MM.1S (cell line): Measurements from ENCODE around the gene PRG3.

Experiments
- DNase-seq: peaks from one replicate; pipeline ENCODE4 v3.0.0-alpha.2; 2015
- H2AFZ ChIP-seq: fragments of 300-600 bp; sonication (generic); 2 replicates; pipeline ENCODE4 v1.6.0; 2016; ENCODE audit warnings: antibody characterized with exemption, low read length
- H3F3A ChIP-seq: fragments of 300-600 bp; sonication (generic); 2 replicates; pipeline ENCODE4 v1.6.1; 2016; ENCODE audit warnings: mild to moderate bottlenecking, antibody characterized with exemption, low read length, moderate library complexity, mixed read lengths; ENCODE audit not compliant: insufficient read depth
- H3K27ac ChIP-seq: fragments of 300-600 bp; sonication (generic); 2 replicates; pipeline ENCODE4 v1.5.1; 2016; ENCODE audit warnings: mild to moderate bottlenecking, low read length
- H3K27me3 ChIP-seq: fragments of 300-600 bp; sonication (generic); replicated peaks from 2 replicates; pipeline ENCODE4 v1.6.0; 2016; ENCODE audit warnings: low read length; ENCODE audit not compliant: insufficient read depth
- H3K36me3 ChIP-seq: fragments of 300-600 bp; sonication (generic); replicated peaks from 2 replicates; pipeline ENCODE4 v1.6.1; 2016; ENCODE audit warnings: mild to moderate bottlenecking, low read length, mixed read lengths; ENCODE audit not compliant: insufficient read depth
- H3K4me1 ChIP-seq: fragments of 300-600 bp; sonication (generic); 2 replicates; pipeline ENCODE4 v1.6.1; 2016; ENCODE audit warnings: low read length, mixed read lengths
- H3K4me2 ChIP-seq: fragments of 300-600 bp; sonication (generic); 2 replicates; pipeline ENCODE4 v1.6.0; 2016; ENCODE audit warnings: low read depth, low read length
- H3K4me3 ChIP-seq: fragments of 300-600 bp; sonication (generic); 2 replicates; pipeline ENCODE4 v1.5.1; 2016; ENCODE audit warnings: low read length, mixed read lengths
- H3K79me2 ChIP-seq: fragments of 300-600 bp; sonication (generic); 2 replicates; pipeline ENCODE4 v1.6.1; 2016; ENCODE audit warnings: mixed run types, low read length, mixed read lengths
- H3K9ac ChIP-seq: fragments of 300-600 bp; sonication (generic); 2 replicates; pipeline ENCODE4 v1.6.1; 2016; ENCODE audit warnings: low read length, mixed read lengths
- H3K9me2 ChIP-seq: fragments of 300-600 bp; sonication (generic); replicated peaks from 2 replicates; pipeline ENCODE4 v1.6.1; 2016; ENCODE audit warnings: mild to moderate bottlenecking, low read length, mixed read lengths; ENCODE audit not compliant: insufficient read depth
- H3K9me3 ChIP-seq: fragments of 300-600 bp; sonication (generic); replicated peaks from 2 replicates; pipeline ENCODE4 v1.6.1; 2016; ENCODE audit warnings: mild to moderate bottlenecking, low read length, mixed read lengths; ENCODE audit not compliant: insufficient read depth
- H4K20me1 ChIP-seq: fragments of 300-600 bp; sonication (generic); 2 replicates; pipeline ENCODE4 v1.6.1; 2016; ENCODE audit warnings: mild to moderate bottlenecking, low read length, moderate library complexity, mixed read lengths; ENCODE audit not compliant: insufficient read depth
- EZH2 ChIP-seq: fragments of 300-600 bp; sonication (generic); optimal IDR thresholded peaks from 2 replicates; pipeline ENCODE3; 2017; ENCODE audit warnings: low read depth, mild to moderate bottlenecking, antibody characterized with exemption, low read length, mixed read lengths
- EZH2phosphoT487 ChIP-seq: fragments of 300-600 bp; sonication (generic); IDR thresholded peaks from 2 replicates; pipeline ENCODE4 v1.6.1; 2018; ENCODE audit warnings: antibody characterized with exemption, low read length
- TF ChIP-seq, protein P1 (sequence below): fragments of 300-600 bp; sonication (generic); IDR thresholded peaks from 2 replicates; pipeline ENCODE4 v1.5.1; 2016; ENCODE audit warnings: antibody characterized with exemption, low read length, mixed read lengths

Gene PRG3

DNA sequence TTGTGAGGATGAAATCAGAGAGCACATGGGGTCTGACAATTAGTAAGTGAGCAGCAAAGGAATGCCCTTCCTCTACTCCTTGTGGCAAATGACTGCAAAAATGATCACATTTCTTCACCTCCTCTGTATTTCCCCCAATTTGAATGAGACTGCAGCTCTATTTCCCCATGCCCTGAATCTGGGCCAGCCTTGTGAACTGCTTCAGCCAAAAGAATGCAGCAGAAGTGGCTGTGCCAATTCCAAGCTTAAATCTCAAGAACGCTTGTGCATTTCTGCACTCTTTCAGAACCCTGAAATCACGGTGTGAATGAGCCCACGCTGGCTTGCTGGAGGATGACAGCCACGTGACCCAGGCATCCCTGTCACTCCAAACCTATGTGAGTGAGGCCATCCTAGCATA lies 36.1 kb upstream of the PRG3 start:
- no peak overlapping the region for H3K4me3 ChIP-seq
- no peaks in the 10 kb centered on the region for H3K4me1 ChIP-seq
- no peaks in the 10 kb centered on the region for H4K20me1 ChIP-seq
- no peaks in the 10 kb centered on the region for H3K36me3 ChIP-seq
- H3K4me2 ChIP-seq: no peak overlapping the region
- H2AFZ ChIP-seq: no peak overlapping the region
- no peaks in the 10 kb centered on the region for H3F3A ChIP-seq
- no peaks in the 10 kb centered on the region for H3K9me3 ChIP-seq
- TF ChIP-seq, protein P1, sequence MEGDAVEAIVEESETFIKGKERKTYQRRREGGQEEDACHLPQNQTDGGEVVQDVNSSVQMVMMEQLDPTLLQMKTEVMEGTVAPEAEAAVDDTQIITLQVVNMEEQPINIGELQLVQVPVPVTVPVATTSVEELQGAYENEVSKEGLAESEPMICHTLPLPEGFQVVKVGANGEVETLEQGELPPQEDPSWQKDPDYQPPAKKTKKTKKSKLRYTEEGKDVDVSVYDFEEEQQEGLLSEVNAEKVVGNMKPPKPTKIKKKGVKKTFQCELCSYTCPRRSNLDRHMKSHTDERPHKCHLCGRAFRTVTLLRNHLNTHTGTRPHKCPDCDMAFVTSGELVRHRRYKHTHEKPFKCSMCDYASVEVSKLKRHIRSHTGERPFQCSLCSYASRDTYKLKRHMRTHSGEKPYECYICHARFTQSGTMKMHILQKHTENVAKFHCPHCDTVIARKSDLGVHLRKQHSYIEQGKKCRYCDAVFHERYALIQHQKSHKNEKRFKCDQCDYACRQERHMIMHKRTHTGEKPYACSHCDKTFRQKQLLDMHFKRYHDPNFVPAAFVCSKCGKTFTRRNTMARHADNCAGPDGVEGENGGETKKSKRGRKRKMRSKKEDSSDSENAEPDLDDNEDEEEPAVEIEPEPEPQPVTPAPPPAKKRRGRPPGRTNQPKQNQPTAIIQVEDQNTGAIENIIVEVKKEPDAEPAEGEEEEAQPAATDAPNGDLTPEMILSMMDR: no peak
- TF ChIP-seq EZH2 (no peak), EZH2phosphoT487 (no peak)
- no peak overlapping the region for H3K27ac ChIP-seq
- no peaks in the 10 kb centered on the region for H3K27me3 ChIP-seq
- DNase-seq: no peak
- no peak overlapping the region for H3K9ac ChIP-seq
- no peaks in the 10 kb centered on the region for H3K9me2 ChIP-seq
- H3K79me2 ChIP-seq: no peaks in the 10 kb centered on the region

DNA sequence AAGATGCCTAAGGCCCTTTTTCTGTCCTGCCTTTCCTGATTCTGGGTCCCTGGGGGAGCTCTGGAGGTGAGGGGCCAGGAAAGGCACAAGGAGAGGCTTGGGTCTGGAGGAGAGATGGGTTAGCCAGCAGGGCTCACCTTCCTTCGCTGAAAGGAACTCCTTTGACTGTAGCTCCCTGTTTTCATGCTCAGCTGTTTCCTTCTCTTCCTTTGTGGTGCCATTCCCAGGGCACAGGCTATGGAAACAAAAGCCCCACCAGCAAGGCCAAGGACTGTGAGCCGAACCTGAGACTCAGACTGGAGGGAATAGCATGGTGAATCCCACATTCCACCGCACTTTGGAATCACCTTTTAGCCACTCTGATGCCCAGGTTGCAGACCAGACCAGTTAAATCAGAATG lies 35.5 kb upstream of the PRG3 start:
- no peaks in the 10 kb centered on the region for H3K9me2 ChIP-seq
- H3K27ac ChIP-seq: no peak overlapping the region
- H3F3A ChIP-seq: no peaks in the 10 kb centered on the region
- TF ChIP-seq EZH2 (no peak), EZH2phosphoT487 (no peak)
- TF ChIP-seq, protein P1: no peak
- no peak overlapping the region for H2AFZ ChIP-seq
- no peak overlapping the region for H3K9ac ChIP-seq
- no peaks in the 10 kb centered on the region for H4K20me1 ChIP-seq
- H3K4me1 ChIP-seq: no peaks in the 10 kb centered on the region
- H3K4me3 ChIP-seq: no peak overlapping the region
- H3K4me2 ChIP-seq: no peak overlapping the region
- no peaks in the 10 kb centered on the region for H3K27me3 ChIP-seq
- H3K9me3 ChIP-seq: no peaks in the 10 kb centered on the region
- no peaks in the 10 kb centered on the region for H3K36me3 ChIP-seq
- no peaks in the 10 kb centered on the region for H3K79me2 ChIP-seq
- no peak for DNase-seq

DNA sequence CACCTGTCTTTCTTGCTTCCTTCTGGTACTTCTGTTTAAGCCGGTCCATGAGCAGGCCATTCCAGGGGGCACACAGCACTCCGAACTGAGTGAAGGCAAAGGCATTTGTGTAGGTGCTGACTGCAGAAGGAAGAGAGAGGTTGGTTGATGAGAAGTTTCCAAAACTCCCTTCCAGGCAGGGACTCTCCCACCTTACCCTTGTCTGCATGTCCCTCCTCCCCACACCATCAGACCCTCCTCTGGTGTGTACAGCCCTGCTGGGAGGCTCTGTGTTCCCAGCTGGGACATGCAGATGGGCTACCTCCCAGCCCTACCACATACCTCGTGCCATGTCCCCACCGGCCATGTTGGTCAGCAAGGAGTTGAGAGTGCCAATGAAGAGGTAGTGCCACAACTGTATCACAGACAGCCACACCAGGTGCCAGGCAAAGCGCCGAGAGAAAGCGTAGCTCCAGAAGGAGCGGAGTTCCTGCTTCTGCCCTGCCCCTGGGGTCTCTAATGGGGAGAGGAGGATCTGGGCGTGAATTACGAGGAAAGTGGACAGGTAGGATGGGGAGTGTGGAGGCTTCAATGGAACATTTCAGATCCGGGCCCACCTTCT lies 33.8 kb upstream of the PRG3 start:
- Histone ChIP-seq H4K20me1 (no peaks in the 10 kb centered on the region), H3K9me3 (no peaks in the 10 kb centered on the region), H3K27ac (no peak overlapping the region), H3K4me3 (no peak overlapping the region), H3K79me2 (no peaks in the 10 kb centered on the region), H3K36me3 (no peaks in the 10 kb centered on the region), H3K9ac (no peak overlapping the region), H3K4me1 (no peaks in the 10 kb centered on the region), H2AFZ (no peak overlapping the region), H3F3A (no peaks in the 10 kb centered on the region), H3K27me3 (no peaks in the 10 kb centered on the region), H3K4me2 (no peak overlapping the region), H3K9me2 (no peaks in the 10 kb centered on the region)
- TF ChIP-seq EZH2phosphoT487: no peak
- TF ChIP-seq, protein P1: no peak
- no peak for TF ChIP-seq EZH2
- no peak for DNase-seq
